Osteoblast (primary cell): Measurements from ENCODE around the gene RAB8B. TPM values are rescaled to one million over a fixed set of nuclear protein-coding genes. Genes with fewer than 3 reads are reported as not detected.
"Not testable (repeated sequence)": the region's sequence is repeated elsewhere in the genome, so short reads cannot be mapped to it uniquely, and the experiment has no call there.

Source experiments
- DNase-seq: peaks from one replicate; pipeline ENCODE4 v3.0.0; 2011; ENCODE audit warnings: low spot score, mixed read lengths; ENCODE audit not compliant: insufficient read length; ENCODE audit errors: missing footprints
- H2AFZ ChIP-seq: 2 replicates; pipeline ENCODE4 v1.6.0; 2011; ENCODE audit warnings: mild to moderate bottlenecking, low read length
- H3K27ac ChIP-seq: 2 replicates; pipeline ENCODE4 v1.5.1; 2011; ENCODE audit warnings: mild to moderate bottlenecking, low read depth, low read length, moderate library complexity
- H3K27me3 ChIP-seq: 2 replicates; pipeline ENCODE4 v1.6.0; 2012; ENCODE audit warnings: mild to moderate bottlenecking, control low read depth, inconsistent platforms, low read length, moderate library complexity; ENCODE audit not compliant: insufficient read depth
- H3K36me3 ChIP-seq: 2 replicates; pipeline ENCODE4 v1.5.1; 2011; ENCODE audit warnings: mild to moderate bottlenecking, low read length, control low read depth, moderate library complexity; ENCODE audit not compliant: insufficient read depth
- H3K4me1 ChIP-seq: 2 replicates; pipeline ENCODE4 v1.5.1; 2011; ENCODE audit warnings: mild to moderate bottlenecking, low read length, control low read depth, moderate library complexity; ENCODE audit not compliant: insufficient read depth
- H3K4me2 ChIP-seq: 2 replicates; pipeline ENCODE4 v1.6.0; 2011; ENCODE audit warnings: mild to moderate bottlenecking, low read length; ENCODE audit not compliant: insufficient read depth
- H3K4me3 ChIP-seq: fragments of 200-600 bp; sonication (generic); 3 replicates; pipeline ENCODE4 v1.5.1; 2012; ENCODE audit warnings: mild to moderate bottlenecking, low read length, inconsistent platforms; ENCODE audit not compliant: insufficient read depth
- H3K79me2 ChIP-seq: 2 replicates; pipeline ENCODE4 v1.6.0; 2012; ENCODE audit warnings: mild to moderate bottlenecking, low read length, control low read depth, inconsistent platforms; ENCODE audit not compliant: insufficient read depth
- H3K9me3 ChIP-seq: 2 replicates; pipeline ENCODE4 v1.5.1; 2011; ENCODE audit warnings: low read depth, low read length, control low read depth
- H4K20me1 ChIP-seq: 2 replicates; pipeline ENCODE4 v1.6.0; 2012; ENCODE audit warnings: mild to moderate bottlenecking, low read length, control low read depth; ENCODE audit not compliant: insufficient read depth
- CTCF ChIP-seq: IDR thresholded peaks from 2 replicates; pipeline ENCODE4 v1.5.1; 2011; ENCODE audit warnings: mild to moderate bottlenecking, low read depth, low read length, moderate library complexity; ENCODE audit errors: extremely low read depth
- total RNA-seq: library from RNA; depleted of rRNA; stranded (reverse); fragments of >200 nt; gene quantifications from 2 replicates; pipeline ENCODE4 v1.2.3, GENCODE V29; 2012

Gene RAB8B
- total RNA-seq, 1 donor: 57.5 TPM

- no peak overlapping the region for H3K27ac ChIP-seq
- no peak overlapping the region for H3K4me3 ChIP-seq
- no peaks in the 10 kb centered on the region for H3K27me3 ChIP-seq
- peaks cover 11% of the 10 kb centered on the region for H4K20me1 ChIP-seq
- no peaks in the 10 kb centered on the region for H3K9me3 ChIP-seq
- H2AFZ ChIP-seq: no peak overlapping the region
- peaks cover 21% of the 10 kb centered on the region for H3K4me1 ChIP-seq
- TF ChIP-seq CTCF: no peak
- H3K4me2 ChIP-seq: no peak overlapping the region
- DNase-seq: no peak
- no peaks in the 10 kb centered on the region for H3K36me3 ChIP-seq
- peaks cover 87% of the 10 kb centered on the region for H3K79me2 ChIP-seq
Measured at GRCh38 chr15:63200464-63201249, 11.3 kb downstream of the RAB8B start.

GRCh38 chr15:63202861-63203260 is 13.5 kb downstream of the RAB8B start:
- Histone ChIP-seq H3K36me3 (no peaks in the 10 kb centered on the region), H3K4me3 (no peak overlapping the region), H3K27ac (peak overlapping the region; percentile 56), H3K4me1 (peaks cover 21% of the 10 kb centered on the region), H3K79me2 (peaks cover 89% of the 10 kb centered on the region), H4K20me1 (peaks cover 6% of the 10 kb centered on the region), H3K4me2 (peak overlapping the region; percentile 45), H3K27me3 (no peaks in the 10 kb centered on the region), H3K9me3 (no peaks in the 10 kb centered on the region), H2AFZ (peak overlapping the region; percentile 8)
- DNase-seq: no peak
- TF ChIP-seq CTCF: no peak

- Histone ChIP-seq H3K36me3 (no peaks in the 10 kb centered on the region), H3K27me3 (no peaks in the 10 kb centered on the region), H2AFZ (no peak overlapping the region), H3K4me2 (peak overlapping the region; percentile 5), H3K79me2 (peaks cover 89% of the 10 kb centered on the region), H3K9me3 (no peaks in the 10 kb centered on the region), H4K20me1 (peaks cover under 1% of the 10 kb centered on the region), H3K4me3 (no peak overlapping the region), H3K4me1 (peaks cover 21% of the 10 kb centered on the region), H3K27ac (peak overlapping the region; percentile 4)
- peak; percentile 28 for TF ChIP-seq CTCF
- DNase-seq: peak; percentile 69
Measured at GRCh38 chr15:63203451-63204090, 14.2 kb downstream of the RAB8B start.

GRCh38 chr15:63206079-63206478 is 16.7 kb downstream of the RAB8B start:
- no peak for DNase-seq
- no peaks in the 10 kb centered on the region for H3K9me3 ChIP-seq

GRCh38 chr15:63208824-63209223 is 19.4 kb downstream of the RAB8B start:
- not testable (repeated sequence) for H4K20me1 ChIP-seq, DNase-seq, H3K9me3 ChIP-seq, H3K27me3 ChIP-seq, H3K27ac ChIP-seq, H3K4me3 ChIP-seq, H3K36me3 ChIP-seq, H2AFZ ChIP-seq, H3K4me2 ChIP-seq
- Histone ChIP-seq H3K4me1 (peaks cover 33% of the 10 kb centered on the region), H3K79me2 (peaks cover 75% of the 10 kb centered on the region)

More at GRCh38 chr15:63206079-63206478, 16.7 kb downstream of the RAB8B start:
- Histone ChIP-seq H3K4me2 (no peak overlapping the region), H3K27me3 (no peaks in the 10 kb centered on the region), H3K4me1 (peaks cover 27% of the 10 kb centered on the region), H3K27ac (no peak overlapping the region), H3K79me2 (peaks cover 86% of the 10 kb centered on the region), H3K36me3 (no peaks in the 10 kb centered on the region), H4K20me1 (no peaks in the 10 kb centered on the region), H3K4me3 (no peak overlapping the region), H2AFZ (no peak overlapping the region)
- TF ChIP-seq CTCF: no peak
